BJ (cell line): ENCODE measurements around the gene PGS1. TPM values are rescaled to one million over a fixed set of nuclear protein-coding genes. Genes with fewer than 3 reads are reported as not detected.

Experiments used
- CTCF ChIA-PET: fragments of 350-600 bp; formaldehyde crosslinking; extraction: SDS; loops from one replicate; lab custom pipeline; 2021; ENCODE audit warnings: antibody characterized with exemption, inconsistent platforms; lab: Yijun Ruan, JAX
- POLR2A ChIA-PET: fragments of 300-600 bp; sonication (Branson Sonifier 250); formaldehyde crosslinking; extraction: SDS; loops from one replicate; lab custom pipeline; 2021; ENCODE audit warnings: antibody characterized with exemption; lab: Charles Lee
- DNase-seq: peaks from one replicate; pipeline ENCODE4 v3.0.0-alpha.2; 2011; ENCODE audit warnings: low read depth
- H3K27me3 ChIP-seq: 2 replicates; pipeline ENCODE4 v1.6.0; 2011; ENCODE audit warnings: low read length; ENCODE audit not compliant: control insufficient read depth, insufficient read depth
- H3K36me3 ChIP-seq: 2 replicates; pipeline ENCODE4 v1.5.1; 2011; ENCODE audit warnings: low read length; ENCODE audit not compliant: control insufficient read depth, insufficient read depth
- H3K4me3 ChIP-seq: 2 replicates; pipeline ENCODE4 v1.5.1; 2011; ENCODE audit warnings: low read depth, mild to moderate bottlenecking, control low read depth, low read length
- CTCF ChIP-seq: IDR thresholded peaks from 2 replicates; pipeline ENCODE4 v1.5.1; 2011; ENCODE audit warnings: low read depth, mild to moderate bottlenecking, control low read depth, inconsistent platforms, low read length, moderate library complexity; ENCODE audit not compliant: insufficient read depth
- polyA plus RNA-seq: library from polyadenylated mRNA; depleted of rRNA; stranded (reverse); fragments of >200 nt; gene quantifications from 2 replicates; pipeline ENCODE4 v1.2.3, GENCODE V29; 2011

Gene PGS1
- polyA plus RNA-seq, 1 experiment, result 37.7 TPM

GRCh38 chr17:78346605-78347250 is 31.7 kb upstream of the PGS1 start:
- Histone ChIP-seq H3K27me3 (no peaks in the 10 kb centered on the region), H3K36me3 (peaks cover 2% of the 10 kb centered on the region; the same call in 1 of the 2 replicates), H3K4me3 (no peak overlapping the region)
- no peak for TF ChIP-seq CTCF
- ChIA-PET CTCF (interaction anchor here (1.3 kb wide), 1 partner anchor 21 kb away, joined by 3 read pairs; no protein-coding TSS in a partner anchor), POLR2A (no interaction called here)
- no peak for DNase-seq

- TF ChIP-seq CTCF, result no peak
- Histone ChIP-seq H3K4me3 (no peak overlapping the region), H3K36me3 (peaks cover 2% of the 10 kb centered on the region; the same call in 1 of the 2 replicates), H3K27me3 (no peaks in the 10 kb centered on the region)
- CTCF ChIA-PET, result no interaction called here
- POLR2A ChIA-PET, result no interaction called here
- DNase-seq, result no peak
Measured at GRCh38 chr17:78347453-78347852, 31.0 kb upstream of the PGS1 start.

- no peak for TF ChIP-seq CTCF
- ChIA-PET CTCF (interaction anchor here (0.7 kb wide), 1 partner anchor 10 kb away, joined by 4 read pairs; no protein-coding TSS in a partner anchor), POLR2A (no interaction called here)
- Histone ChIP-seq H3K4me3 (no peak overlapping the region), H3K27me3 (no peaks in the 10 kb centered on the region), H3K36me3 (peaks cover 2% of the 10 kb centered on the region; the same call in 1 of the 2 replicates)
- DNase-seq, result no peak
Measured at GRCh38 chr17:78348055-78348770, 30.2 kb upstream of the PGS1 start.

- ChIA-PET CTCF (interaction anchor here (0.6 to 1.1 kb wide), 2 partner anchors 10 to 40 kb away, joined by 3 read pairs; partner anchors contain the start of gene SOCS3), POLR2A (no interaction called here)
- H3K4me3 ChIP-seq, result no peak overlapping the region
- H3K27me3 ChIP-seq, result no peaks in the 10 kb centered on the region
- H3K36me3 ChIP-seq, result peaks cover 1% of the 10 kb centered on the region
- DNase-seq, result no peak
- no peak for TF ChIP-seq CTCF
Measured at GRCh38 chr17:78349891-78350642, 28.4 kb upstream of the PGS1 start.
